ENCODE results near the gene CFAP100.

GRCh38 chr3:126461450-126462070 is 66.9 kb downstream of the CFAP100 start:
- TF ChIP-seq PRDM1 (tag by site-specific recombination; IDR thresholded peaks at IDR 0.05): no peak
- TF ChIP-seq ZNF138 (tag by site-specific recombination; IDR thresholded peaks at IDR 0.05; ENCODE audit: borderline replicate concordance): no peak
- TF ChIP-seq, protein P1, sequence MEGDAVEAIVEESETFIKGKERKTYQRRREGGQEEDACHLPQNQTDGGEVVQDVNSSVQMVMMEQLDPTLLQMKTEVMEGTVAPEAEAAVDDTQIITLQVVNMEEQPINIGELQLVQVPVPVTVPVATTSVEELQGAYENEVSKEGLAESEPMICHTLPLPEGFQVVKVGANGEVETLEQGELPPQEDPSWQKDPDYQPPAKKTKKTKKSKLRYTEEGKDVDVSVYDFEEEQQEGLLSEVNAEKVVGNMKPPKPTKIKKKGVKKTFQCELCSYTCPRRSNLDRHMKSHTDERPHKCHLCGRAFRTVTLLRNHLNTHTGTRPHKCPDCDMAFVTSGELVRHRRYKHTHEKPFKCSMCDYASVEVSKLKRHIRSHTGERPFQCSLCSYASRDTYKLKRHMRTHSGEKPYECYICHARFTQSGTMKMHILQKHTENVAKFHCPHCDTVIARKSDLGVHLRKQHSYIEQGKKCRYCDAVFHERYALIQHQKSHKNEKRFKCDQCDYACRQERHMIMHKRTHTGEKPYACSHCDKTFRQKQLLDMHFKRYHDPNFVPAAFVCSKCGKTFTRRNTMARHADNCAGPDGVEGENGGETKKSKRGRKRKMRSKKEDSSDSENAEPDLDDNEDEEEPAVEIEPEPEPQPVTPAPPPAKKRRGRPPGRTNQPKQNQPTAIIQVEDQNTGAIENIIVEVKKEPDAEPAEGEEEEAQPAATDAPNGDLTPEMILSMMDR (tag by site-specific recombination; IDR thresholded peaks at IDR 0.05): no peak
- TF ChIP-seq, protein P2, sequence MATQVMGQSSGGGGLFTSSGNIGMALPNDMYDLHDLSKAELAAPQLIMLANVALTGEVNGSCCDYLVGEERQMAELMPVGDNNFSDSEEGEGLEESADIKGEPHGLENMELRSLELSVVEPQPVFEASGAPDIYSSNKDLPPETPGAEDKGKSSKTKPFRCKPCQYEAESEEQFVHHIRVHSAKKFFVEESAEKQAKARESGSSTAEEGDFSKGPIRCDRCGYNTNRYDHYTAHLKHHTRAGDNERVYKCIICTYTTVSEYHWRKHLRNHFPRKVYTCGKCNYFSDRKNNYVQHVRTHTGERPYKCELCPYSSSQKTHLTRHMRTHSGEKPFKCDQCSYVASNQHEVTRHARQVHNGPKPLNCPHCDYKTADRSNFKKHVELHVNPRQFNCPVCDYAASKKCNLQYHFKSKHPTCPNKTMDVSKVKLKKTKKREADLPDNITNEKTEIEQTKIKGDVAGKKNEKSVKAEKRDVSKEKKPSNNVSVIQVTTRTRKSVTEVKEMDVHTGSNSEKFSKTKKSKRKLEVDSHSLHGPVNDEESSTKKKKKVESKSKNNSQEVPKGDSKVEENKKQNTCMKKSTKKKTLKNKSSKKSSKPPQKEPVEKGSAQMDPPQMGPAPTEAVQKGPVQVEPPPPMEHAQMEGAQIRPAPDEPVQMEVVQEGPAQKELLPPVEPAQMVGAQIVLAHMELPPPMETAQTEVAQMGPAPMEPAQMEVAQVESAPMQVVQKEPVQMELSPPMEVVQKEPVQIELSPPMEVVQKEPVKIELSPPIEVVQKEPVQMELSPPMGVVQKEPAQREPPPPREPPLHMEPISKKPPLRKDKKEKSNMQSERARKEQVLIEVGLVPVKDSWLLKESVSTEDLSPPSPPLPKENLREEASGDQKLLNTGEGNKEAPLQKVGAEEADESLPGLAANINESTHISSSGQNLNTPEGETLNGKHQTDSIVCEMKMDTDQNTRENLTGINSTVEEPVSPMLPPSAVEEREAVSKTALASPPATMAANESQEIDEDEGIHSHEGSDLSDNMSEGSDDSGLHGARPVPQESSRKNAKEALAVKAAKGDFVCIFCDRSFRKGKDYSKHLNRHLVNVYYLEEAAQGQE (tag by site-specific recombination; IDR thresholded peaks at IDR 0.05): no peak
- no peak for TF ChIP-seq PATZ1 (tag by site-specific recombination; IDR thresholded peaks at IDR 0.05)
- TF ChIP-seq, protein P3, sequence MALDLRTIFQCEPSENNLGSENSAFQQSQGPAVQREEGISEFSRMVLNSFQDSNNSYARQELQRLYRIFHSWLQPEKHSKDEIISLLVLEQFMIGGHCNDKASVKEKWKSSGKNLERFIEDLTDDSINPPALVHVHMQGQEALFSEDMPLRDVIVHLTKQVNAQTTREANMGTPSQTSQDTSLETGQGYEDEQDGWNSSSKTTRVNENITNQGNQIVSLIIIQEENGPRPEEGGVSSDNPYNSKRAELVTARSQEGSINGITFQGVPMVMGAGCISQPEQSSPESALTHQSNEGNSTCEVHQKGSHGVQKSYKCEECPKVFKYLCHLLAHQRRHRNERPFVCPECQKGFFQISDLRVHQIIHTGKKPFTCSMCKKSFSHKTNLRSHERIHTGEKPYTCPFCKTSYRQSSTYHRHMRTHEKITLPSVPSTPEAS (tag by site-specific recombination; IDR thresholded peaks at IDR 0.05): no peak
- no peak for TF ChIP-seq PRDM10 (tag by site-specific recombination; IDR thresholded peaks at IDR 0.05)
- TF ChIP-seq ZNF175 (tag by site-specific recombination; IDR thresholded peaks at IDR 0.05): no peak
- no peak for TF ChIP-seq ZNF140 (tag by site-specific recombination; IDR thresholded peaks at IDR 0.05)
- TF ChIP-seq, protein P4, sequence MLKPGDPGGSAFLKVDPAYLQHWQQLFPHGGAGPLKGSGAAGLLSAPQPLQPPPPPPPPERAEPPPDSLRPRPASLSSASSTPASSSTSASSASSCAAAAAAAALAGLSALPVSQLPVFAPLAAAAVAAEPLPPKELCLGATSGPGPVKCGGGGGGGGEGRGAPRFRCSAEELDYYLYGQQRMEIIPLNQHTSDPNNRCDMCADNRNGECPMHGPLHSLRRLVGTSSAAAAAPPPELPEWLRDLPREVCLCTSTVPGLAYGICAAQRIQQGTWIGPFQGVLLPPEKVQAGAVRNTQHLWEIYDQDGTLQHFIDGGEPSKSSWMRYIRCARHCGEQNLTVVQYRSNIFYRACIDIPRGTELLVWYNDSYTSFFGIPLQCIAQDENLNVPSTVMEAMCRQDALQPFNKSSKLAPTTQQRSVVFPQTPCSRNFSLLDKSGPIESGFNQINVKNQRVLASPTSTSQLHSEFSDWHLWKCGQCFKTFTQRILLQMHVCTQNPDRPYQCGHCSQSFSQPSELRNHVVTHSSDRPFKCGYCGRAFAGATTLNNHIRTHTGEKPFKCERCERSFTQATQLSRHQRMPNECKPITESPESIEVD (tag by site-specific recombination; IDR thresholded peaks at IDR 0.05): no peak
